Measurements from ENCODE around the gene ZSWIM6.

ZSWIM6 gene

GRCh38 chr5:61450493-61451279 lies 118.6 kb downstream of the ZSWIM6 start:
- no peak for DNase-seq

- DNase-seq: no peak
Measured at GRCh38 chr5:61455179-61456006, 123.3 kb downstream of the ZSWIM6 start.

- no peak for DNase-seq
Measured at GRCh38 chr5:61460471-61460870, 128.4 kb downstream of the ZSWIM6 start.

GRCh38 chr5:61461417-61461816 lies 129.4 kb downstream of the ZSWIM6 start:
- DNase-seq: no peak

GRCh38 chr5:61461926-61462325 lies 129.9 kb downstream of the ZSWIM6 start:
- DNase-seq: no peak

- DNase-seq: no peak
Measured at GRCh38 chr5:61463596-61463995, 131.5 kb downstream of the ZSWIM6 start.

- no peak for DNase-seq
Measured at GRCh38 chr5:61464512-61464911, 132.5 kb downstream of the ZSWIM6 start.

GRCh38 chr5:61465066-61465465 lies 133.0 kb downstream of the ZSWIM6 start:
- DNase-seq: no peak

- DNase-seq: no peak
Measured at GRCh38 chr5:61465496-61465895, 133.4 kb downstream of the ZSWIM6 start.

- no peak for DNase-seq
Measured at GRCh38 chr5:61466017-61466416, 134.0 kb downstream of the ZSWIM6 start.

- no peak for DNase-seq
Measured at GRCh38 chr5:61467766-61468482, 135.9 kb downstream of the ZSWIM6 start.

GRCh38 chr5:61468483-61468865 lies 136.4 kb downstream of the ZSWIM6 start:
- no peak for DNase-seq

- DNase-seq: no peak
Measured at GRCh38 chr5:61471352-61471751, 139.3 kb downstream of the ZSWIM6 start.

- DNase-seq: no peak
Measured at GRCh38 chr5:61472172-61472958, 140.3 kb downstream of the ZSWIM6 start.

GRCh38 chr5:61474746-61475145 lies 142.7 kb downstream of the ZSWIM6 start:
- DNase-seq: no peak

- no peak for DNase-seq
Measured at GRCh38 chr5:61477788-61478187, 145.7 kb downstream of the ZSWIM6 start.

- no peak for DNase-seq
Measured at GRCh38 chr5:61479850-61480614, 148.0 kb downstream of the ZSWIM6 start.

GRCh38 chr5:61482980-61483379 lies 150.9 kb downstream of the ZSWIM6 start:
- no peak for DNase-seq

- no peak for DNase-seq
Measured at GRCh38 chr5:61486476-61486875, 154.4 kb downstream of the ZSWIM6 start.

GRCh38 chr5:61489574-61489973 lies 157.5 kb downstream of the ZSWIM6 start:
- DNase-seq: no peak

- no peak for DNase-seq
Measured at GRCh38 chr5:61491861-61492260, 159.8 kb downstream of the ZSWIM6 start.

GRCh38 chr5:61493973-61494372 lies 161.9 kb downstream of the ZSWIM6 start:
- DNase-seq: no peak
